GM19372 (cell line): ENCODE results near the gene CNOT3.

Experiments used
- ATAC-seq: cut with Tn5 transposase; IDR thresholded peaks from one replicate; pipeline ENCODE4 v1.9.1; 2021; ENCODE audit warnings: mild to moderate bottlenecking, low read depth, moderate library complexity; ENCODE audit not compliant: unreplicated experiment

Gene CNOT3

DNA sequence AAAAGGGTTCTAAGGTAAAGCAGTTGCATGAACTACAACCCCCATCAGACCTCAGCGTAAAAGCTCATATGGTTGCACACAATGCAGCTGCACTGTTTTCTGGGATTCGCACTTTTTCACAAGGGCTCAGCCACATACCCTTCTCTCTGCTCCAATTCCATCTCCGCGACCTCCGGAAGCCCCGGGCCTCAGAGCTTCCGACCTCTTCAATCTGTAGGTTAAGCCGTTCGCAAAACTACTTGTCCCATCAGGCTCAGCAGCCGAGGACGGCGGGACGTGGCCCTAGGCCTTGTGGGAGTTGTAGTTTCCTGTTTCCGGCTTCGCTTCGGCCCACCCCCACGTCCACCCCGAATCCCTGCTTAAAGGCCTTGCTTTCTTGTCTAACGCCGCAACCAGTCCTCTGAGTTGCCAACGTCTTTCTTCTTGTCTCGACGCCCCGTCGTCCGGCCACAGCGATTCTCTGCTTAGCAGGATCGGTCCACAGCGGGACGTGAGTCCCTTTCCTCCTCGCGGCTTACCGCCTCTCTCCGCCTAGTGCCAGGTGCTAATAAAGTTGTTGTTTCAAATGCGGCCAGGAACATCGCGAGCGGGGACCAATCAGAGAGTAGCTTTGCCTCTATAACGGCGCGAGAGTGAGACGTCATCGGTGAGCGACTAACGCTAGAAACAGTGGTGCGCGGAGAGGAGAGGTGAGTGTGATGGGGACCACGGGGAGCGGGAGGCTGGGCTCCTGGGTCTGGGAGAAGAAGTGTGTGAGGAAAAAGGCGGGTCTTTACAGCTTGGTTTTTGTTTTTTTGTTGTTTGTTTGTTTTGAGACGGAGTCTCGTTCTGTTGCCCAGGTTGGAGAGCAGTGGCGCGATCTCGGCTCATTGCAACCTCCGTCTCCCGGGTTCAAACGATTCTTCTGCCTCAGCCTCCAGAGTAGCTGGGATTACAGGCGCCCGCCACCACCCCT lies 22.2 kb upstream of the CNOT3 start, which contains the start of the genes PRPF31 and TFPT:
TSS of gene PRPF31 (plus strand) at position 646 of the 955 bp plus-strand sequence. CDS start 2,525 bp downstream, outside the sequence.
TSS of gene TFPT (minus strand) at position 549 of the 955 bp plus-strand sequence. CDS start at position 161, 388 bp downstream.
- peak; percentile 81 for ATAC-seq

- no peak for ATAC-seq
These were observed 16.3 kb upstream of the CNOT3 start for GRCh38 chr19:54121259-54121658.

DNA sequence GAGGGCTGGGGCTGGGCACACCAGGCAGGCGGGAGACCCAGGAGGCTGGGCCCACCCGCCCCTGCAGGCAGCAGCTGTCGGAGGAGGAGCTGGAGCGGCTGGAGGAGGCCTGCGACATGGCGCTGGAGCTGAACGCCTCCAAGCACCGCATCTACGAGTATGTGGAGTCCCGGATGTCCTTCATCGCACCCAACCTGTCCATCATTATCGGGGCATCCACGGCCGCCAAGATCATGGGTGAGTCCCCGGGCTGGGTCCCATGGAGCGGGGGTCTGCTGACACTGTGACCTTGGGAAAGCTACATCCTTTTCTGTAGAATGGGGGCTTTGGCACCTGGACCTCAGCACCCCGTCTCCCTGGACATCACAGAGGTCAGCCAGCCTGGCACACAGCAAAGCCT lies 13.9 kb upstream of the CNOT3 start:
- ATAC-seq = no peak

- no peak for ATAC-seq
These were observed 13.2 kb upstream of the CNOT3 start for GRCh38 chr19:54124393-54124792.

DNA sequence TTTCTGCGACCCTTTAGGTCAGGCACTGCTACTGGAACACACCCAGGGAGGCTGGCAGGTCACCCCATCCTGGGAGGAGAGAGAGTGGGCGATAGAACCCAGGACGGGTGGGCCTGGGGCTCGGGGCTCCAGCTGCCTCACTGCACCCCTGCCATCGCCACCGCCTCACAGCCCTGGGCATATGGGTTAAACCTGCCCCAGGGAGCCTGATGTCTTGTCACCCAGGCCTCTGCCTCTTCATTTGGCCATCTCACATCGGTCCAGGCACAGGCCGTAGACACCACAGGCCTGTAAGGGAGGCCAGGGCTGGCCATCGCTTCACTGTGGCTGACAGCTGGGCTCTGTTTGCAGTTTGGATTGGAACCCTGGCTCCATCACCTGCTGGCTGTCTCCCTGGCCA lies 11.8 kb upstream of the CNOT3 start:
- no peak for ATAC-seq

GRCh38 chr19:54127688-54128440 lies 9.7 kb upstream of the CNOT3 start:
- no peak for ATAC-seq

DNA sequence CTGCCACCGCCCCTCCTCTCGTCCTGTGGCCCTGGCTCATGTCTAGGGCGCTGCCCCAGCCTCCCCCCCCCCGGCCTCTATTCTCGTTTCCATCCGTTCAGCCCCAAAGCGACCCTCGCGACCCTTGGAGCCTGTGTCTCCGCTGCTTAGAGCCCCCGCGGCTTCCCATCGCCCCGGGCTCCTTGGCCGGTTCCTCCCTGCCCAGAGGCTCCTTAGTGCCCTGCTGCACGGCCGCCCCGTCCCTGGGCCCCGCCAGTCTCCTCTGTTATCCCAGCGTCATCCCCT lies 9.2 kb upstream of the CNOT3 start:
- ATAC-seq = no peak

DNA sequence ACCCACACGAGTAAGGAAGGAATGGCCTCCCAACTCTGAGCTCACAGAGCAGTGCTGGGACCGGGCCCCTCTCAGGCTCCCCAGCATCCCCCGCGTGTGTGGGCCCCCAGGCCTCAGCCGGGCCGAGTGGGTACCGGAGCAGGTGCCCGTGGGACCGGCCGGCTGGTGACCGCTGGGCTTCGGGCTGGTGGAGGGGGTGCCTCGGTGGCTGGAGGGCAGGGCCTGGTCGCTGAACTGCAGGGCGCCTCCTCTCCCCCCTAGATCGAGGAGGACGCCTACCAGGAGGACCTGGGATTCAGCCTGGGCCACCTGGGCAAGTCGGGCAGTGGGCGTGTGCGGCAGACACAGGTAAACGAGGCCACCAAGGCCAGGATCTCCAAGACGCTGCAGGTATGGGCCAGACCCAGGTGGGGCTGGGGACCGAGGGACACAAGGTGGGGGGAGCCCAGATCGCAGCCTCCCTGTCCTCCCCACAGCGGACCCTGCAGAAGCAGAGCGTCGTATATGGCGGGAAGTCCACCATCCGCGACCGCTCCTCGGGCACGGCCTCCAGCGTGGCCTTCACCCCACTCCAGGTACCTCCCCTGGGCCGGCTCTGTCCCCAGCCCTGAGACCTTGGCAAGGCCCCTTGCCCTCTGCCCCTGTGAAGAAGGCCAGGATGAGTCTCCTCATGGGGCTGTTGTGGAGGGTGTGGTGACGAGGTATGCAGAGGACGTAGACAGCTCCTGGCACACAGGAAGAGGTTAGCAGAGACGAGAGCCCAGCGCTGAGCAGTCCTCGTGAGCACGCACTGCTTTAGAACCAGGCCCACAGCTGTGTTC lies 8.6 kb upstream of the CNOT3 start:
- no peak for ATAC-seq

GRCh38 chr19:54129617-54129996 lies 8.0 kb upstream of the CNOT3 start:
- no peak for ATAC-seq

- no peak for ATAC-seq
These were observed 4.1 kb upstream of the CNOT3 start for GRCh38 chr19:54133312-54133956.

DNA sequence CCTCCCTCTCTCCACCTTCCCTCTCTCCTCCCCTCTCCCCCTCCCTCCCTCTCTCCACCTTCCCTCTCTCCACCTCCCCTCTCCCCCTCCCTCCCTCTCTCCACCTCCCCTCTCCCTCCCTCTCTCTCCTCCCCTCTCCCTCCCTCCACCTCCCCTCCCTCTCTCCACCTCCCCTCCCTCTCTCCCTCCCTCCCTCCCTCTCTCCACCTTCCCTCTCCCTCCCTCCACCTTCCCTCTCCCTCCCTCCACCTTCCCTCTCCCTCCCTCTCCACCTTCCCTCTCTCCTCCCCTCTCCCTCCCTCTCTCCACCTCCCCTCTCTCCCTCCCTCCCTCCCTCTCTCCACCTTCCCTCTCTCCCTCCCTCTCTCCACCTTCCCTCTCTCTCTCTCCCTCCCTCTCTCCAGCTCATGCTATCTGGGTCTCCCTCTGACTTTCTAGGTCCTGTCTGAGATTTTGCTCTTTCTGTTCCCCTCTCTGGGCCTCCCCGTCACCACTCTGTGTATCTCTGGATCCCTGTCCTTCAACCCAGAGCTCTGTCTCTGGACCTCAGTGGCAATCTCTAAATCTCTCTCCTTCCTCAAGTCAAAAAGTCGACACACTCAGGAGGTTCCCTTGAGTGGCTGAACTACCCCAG lies 3.5 kb upstream of the CNOT3 start:
- ATAC-seq = no peak

- no peak for ATAC-seq
These were observed 1.3 kb upstream of the CNOT3 start for GRCh38 chr19:54136086-54136863.

DNA sequence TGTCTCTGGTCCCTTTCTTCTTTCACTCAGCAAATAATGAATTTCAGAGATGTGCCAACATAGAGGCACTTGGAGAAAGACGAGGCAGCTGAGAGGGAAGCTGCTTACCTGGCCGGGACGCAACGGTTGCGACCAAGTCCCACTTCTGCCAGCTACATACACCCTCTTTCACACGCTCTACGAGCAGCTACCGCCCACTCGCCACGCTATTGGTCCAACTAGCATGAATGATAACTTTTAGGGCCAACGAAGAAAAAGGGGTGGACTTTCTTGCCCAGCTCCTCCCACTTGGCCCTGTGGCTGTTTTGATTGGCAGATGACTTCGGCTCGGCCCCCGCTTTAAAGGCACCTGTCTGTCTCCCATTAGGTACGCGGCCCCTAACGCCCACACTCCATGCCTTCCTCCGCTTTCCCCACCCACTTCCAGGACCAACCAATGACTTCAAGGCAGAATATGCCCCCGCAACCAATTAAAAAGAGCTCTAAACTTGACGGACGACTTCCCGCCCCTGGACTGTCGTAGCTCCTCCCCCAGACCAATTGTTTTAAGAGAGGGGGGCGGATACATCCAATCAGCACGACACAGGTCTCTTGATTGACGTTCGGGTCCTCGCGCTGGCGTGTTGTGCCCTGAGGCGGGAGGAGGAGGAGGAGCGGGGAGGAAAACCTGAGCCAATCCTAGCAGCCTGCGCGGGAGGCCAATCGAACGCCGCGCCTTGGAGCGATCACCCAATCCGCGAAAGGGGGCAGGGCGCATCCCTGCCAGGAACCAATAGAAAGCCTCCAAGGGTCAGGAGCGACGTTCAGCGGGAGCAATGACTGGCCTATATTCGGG lies 481 bp upstream of the CNOT3 start:
- peak; percentile 70 for ATAC-seq

DNA sequence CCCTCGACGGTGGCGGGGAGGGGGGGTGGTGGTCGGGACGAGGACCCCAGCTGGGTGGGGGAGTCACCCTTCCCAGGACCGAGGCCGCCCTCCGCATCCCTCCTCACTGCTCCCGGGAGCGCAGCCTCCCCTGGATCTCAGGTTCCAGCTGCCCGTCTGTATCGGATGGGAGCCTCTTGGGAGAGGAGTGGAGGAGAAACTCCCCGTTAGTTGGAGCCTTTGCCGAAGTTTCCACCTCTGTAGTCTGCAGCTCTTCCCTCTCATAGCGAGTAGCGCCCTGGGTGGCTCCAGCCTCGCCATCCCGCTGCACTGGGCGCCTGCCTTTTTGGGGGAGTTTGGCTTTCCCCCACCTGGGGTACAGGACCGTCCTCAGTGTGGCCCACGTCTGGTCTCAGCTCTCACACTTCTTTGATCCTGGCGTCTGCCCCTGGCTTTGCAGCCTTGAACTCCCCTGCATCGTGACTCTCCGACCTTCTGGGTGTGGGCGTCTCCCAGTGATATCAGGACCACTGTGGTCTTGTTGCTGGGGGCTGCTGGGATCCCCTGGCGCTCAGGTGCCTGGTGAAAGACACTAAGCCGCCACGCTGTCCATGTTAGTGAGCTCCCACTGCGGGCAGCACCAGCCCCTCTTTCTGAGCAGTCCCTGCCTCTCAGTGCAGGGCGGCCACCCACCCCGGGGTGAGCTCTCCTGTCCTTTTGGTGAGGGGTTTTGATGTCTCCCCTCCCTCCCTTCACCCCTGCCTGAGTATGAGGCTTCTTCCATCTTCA lies 1.1 kb downstream of the CNOT3 start:
- ATAC-seq = no peak

GRCh38 chr19:54141356-54141755 lies 3.8 kb downstream of the CNOT3 start:
- no peak for ATAC-seq

DNA sequence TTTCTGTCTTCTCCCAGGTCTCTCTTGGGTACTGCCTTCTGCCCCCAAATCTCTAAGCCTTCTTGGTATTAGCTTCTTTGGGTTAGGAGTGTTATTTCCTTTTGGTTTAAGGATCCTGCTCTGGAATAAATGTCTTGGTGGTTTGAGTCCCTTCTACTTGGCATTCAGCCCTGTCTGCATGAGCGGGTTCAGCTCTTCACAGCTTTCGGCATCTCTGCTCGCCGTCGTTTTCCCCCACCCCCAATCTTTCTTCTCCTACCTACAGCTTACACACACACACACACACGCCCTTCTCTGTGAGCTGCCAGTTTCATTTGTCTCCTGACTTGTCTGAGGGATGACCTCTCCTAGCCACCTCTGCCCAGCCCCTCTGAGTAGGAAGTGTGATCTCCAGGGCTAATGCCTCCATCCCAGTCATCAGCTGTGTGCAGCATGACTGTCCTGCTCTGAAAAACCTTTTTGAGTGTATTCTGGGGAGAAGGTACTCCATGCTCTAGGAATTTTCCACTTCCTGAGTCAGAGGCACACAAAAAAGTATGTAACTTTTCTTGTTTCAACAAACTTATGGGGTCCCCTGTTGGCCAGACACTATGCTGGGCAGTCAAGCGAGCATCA lies 4.7 kb downstream of the CNOT3 start:
- ATAC-seq = no peak

- no peak for ATAC-seq
These were observed 8.1 kb downstream of the CNOT3 start for GRCh38 chr19:54145541-54146158.
